HCT116 (cell line): Measurements from ENCODE around the gene RRBP1. TPM values are rescaled to one million over a fixed set of nuclear protein-coding genes. Genes with fewer than 3 reads are reported as not detected.

Experiments used
- ATAC-seq: fragments of 200-7000 bp; cut with Tn5 transposase; 2 replicates; pipeline ENCODE4 v1.9.1; 2020; ENCODE audit warnings: mild to moderate bottlenecking, moderate library complexity
- BruUV-seq: library from RNA; stranded (reverse); fragments of 400-500 nt; replicated peaks from 2 replicates; lab custom pipeline; 2021; lab: Mats Ljungman, UMichigan
- CTCF ChIA-PET: fragments of 300-600 bp; sonication (Branson Sonifier 250); formaldehyde crosslinking; loops from one replicate; lab custom pipeline; 2021; ENCODE audit warnings: antibody characterized with exemption; lab: Charles Lee
- POLR2A ChIA-PET: fragments of 300-600, 350-600 bp; sonication (Branson Sonifier 250); formaldehyde crosslinking; loops from one replicate; lab custom pipeline; 2021; ENCODE audit warnings: antibody characterized with exemption; lab: Charles Lee
- RAD21 ChIA-PET, 2 experiments: fragments of 300-600 bp; sonication (Branson Sonifier 250); formaldehyde crosslinking; loops; one replicate each; lab custom pipeline; 2023; ENCODE audit warnings: low total read pairs in 2 of 2; ENCODE audit not compliant: uncharacterized antibody in 2 of 2, unreplicated experiment in 2 of 2, low non-redundant PET in 1 of 2; lab: Charles Lee
- DNase-seq: peaks from one replicate; pipeline ENCODE4 v3.0.0-alpha.2; 2010; ENCODE audit warnings: low read depth, low spot score
- H2AFZ ChIP-seq: fragments of 200-600 bp; shearing (Covaris generic), sonication (generic); 2 replicates; pipeline ENCODE4 v1.6.1; 2017; ENCODE audit warnings: low read depth, mixed run types, mixed read lengths, antibody characterized with exemption, low read length; ENCODE audit not compliant: poor library complexity, severe bottlenecking
- H3K27ac ChIP-seq: 2 replicates; pipeline ENCODE4 v1.5.1; 2012; ENCODE audit warnings: low read depth, low read length
- H3K27me3 ChIP-seq: fragments of 200-600 bp; sonication (generic); 2 replicates; pipeline ENCODE4 v1.6.1; 2016; ENCODE audit warnings: mixed run types, low read length, mixed read lengths; ENCODE audit not compliant: insufficient read depth
- H3K36me3 ChIP-seq, 2 experiments: fragments of 200-500 bp in 1 of 2; fragments of 200-600 bp in 1 of 2; sonication (Bioruptor generic) in 1 of 2; sonication (generic) in 1 of 2; 2 replicates each; pipeline versions ENCODE4 v1.5.1 to v1.6.1; 2014 to 2016; ENCODE audit warnings: low read length in 2 of 2, inconsistent platforms in 1 of 2, mixed read lengths in 1 of 2, mixed run types in 1 of 2; ENCODE audit not compliant: insufficient read depth in 2 of 2, control insufficient read depth in 1 of 2
- H3K4me1 ChIP-seq, 2 experiments: fragments of 200-600 bp in 1 of 2; sonication (generic) in 1 of 2; 2 replicates each; pipeline versions ENCODE4 v1.5.1 to v1.6.1; 2012 to 2017; ENCODE audit warnings: low read length in 2 of 2, inconsistent platforms in 1 of 2, mild to moderate bottlenecking in 1 of 2, mixed read lengths in 1 of 2, mixed run types in 1 of 2, moderate library complexity in 1 of 2; ENCODE audit not compliant: insufficient read depth in 2 of 2, control insufficient read depth in 1 of 2
- H3K4me2 ChIP-seq: fragments of 200-600 bp; sonication (generic); 2 replicates; pipeline ENCODE4 v1.6.1; 2017; ENCODE audit warnings: mixed run types, low read length, mixed read lengths
- H3K4me3 ChIP-seq, 2 experiments: fragments of 200-600 bp in 1 of 2; sonication (generic) in 1 of 2; replicated peaks in 1 of 2; 2 replicates each; pipeline ENCODE4 v1.5.1; 2011 to 2016; ENCODE audit warnings: low read length in 2 of 2, control low read depth in 1 of 2, low read depth in 1 of 2, mild to moderate bottlenecking in 1 of 2, mixed read lengths in 1 of 2, mixed run types in 1 of 2
- H3K79me2 ChIP-seq: fragments of 200-600 bp; sonication (generic); 2 replicates; pipeline ENCODE4 v1.6.1; 2017; ENCODE audit warnings: mild to moderate bottlenecking, mixed run types, low read length, moderate library complexity, mixed read lengths; ENCODE audit not compliant: insufficient read depth
- H3K9ac ChIP-seq: fragments of 200-600 bp; sonication (generic); 2 replicates; pipeline ENCODE4 v1.6.1; 2016; ENCODE audit warnings: low read length, mixed read lengths
- H3K9me2 ChIP-seq: fragments of 200-600 bp; sonication (generic), shearing (Covaris generic); 2 replicates; pipeline ENCODE4 v1.6.1; 2017; ENCODE audit warnings: mixed run types, mild to moderate bottlenecking, moderate library complexity; ENCODE audit not compliant: insufficient read depth
- H3K9me3 ChIP-seq, 2 experiments: fragments of 200-500 bp in 1 of 2; fragments of 200-600 bp in 1 of 2; sonication (Bioruptor generic) in 1 of 2; sonication (generic) in 1 of 2; 2 replicates each; pipeline ENCODE4 v1.6.1; 2014 to 2017; ENCODE audit warnings: low read length in 2 of 2, mixed read lengths in 2 of 2, inconsistent platforms in 1 of 2, low read depth in 1 of 2, mild to moderate bottlenecking in 1 of 2, mixed run types in 1 of 2, moderate library complexity in 1 of 2; ENCODE audit not compliant: control insufficient read depth in 1 of 2, insufficient read depth in 1 of 2
- H4K20me1 ChIP-seq: fragments of 200-600 bp; sonication (generic), shearing (Covaris generic); 2 replicates; pipeline ENCODE4 v1.6.1; 2017; ENCODE audit warnings: mixed run types, mild to moderate bottlenecking, moderate library complexity; ENCODE audit not compliant: insufficient read depth
- ATF3 ChIP-seq: IDR thresholded peaks from 2 replicates; pipeline ENCODE4 v1.6.1; 2012
- CEBPB ChIP-seq: IDR thresholded peaks from 2 replicates; pipeline ENCODE4 v1.6.1; 2012; ENCODE audit warnings: low read depth
- CTCF ChIP-seq, 3 experiments: fragments of 200-600 bp in 1 of 3; sonication (generic) in 1 of 3; IDR thresholded peaks in 2 of 3; conservative IDR thresholded peaks in 1 of 3; 2 replicates each; pipeline ENCODE4 v1.5.1; 2012 to 2017; ENCODE audit warnings: low read depth in 2 of 3, low read length in 2 of 3, antibody characterized with exemption in 1 of 3, borderline replicate concordance in 1 of 3, control low read depth in 1 of 3, mild to moderate bottlenecking in 1 of 3, mixed read lengths in 1 of 3, mixed run types in 1 of 3, moderate library complexity in 1 of 3; ENCODE audit not compliant: insufficient read depth in 1 of 3
- EGR1 ChIP-seq: IDR thresholded peaks from 2 replicates; pipeline ENCODE4 v1.6.1; 2012; ENCODE audit warnings: low read depth
- ELF1 ChIP-seq: IDR thresholded peaks from 2 replicates; pipeline ENCODE4 v1.6.1; 2012; ENCODE audit warnings: low read depth, borderline replicate concordance
- JUND ChIP-seq: IDR thresholded peaks from 2 replicates; pipeline ENCODE4 v1.6.1; 2012
- MAX ChIP-seq: IDR thresholded peaks from 2 replicates; pipeline ENCODE4 v1.6.1; 2012
- POLR2AphosphoS5 ChIP-seq: IDR thresholded peaks from 2 replicates; pipeline ENCODE4 v1.6.1; 2011; ENCODE audit warnings: mild to moderate bottlenecking, low read depth, low read length, moderate library complexity
- RAD21 ChIP-seq: IDR thresholded peaks from 2 replicates; pipeline ENCODE4 v1.6.1; 2012; ENCODE audit warnings: low read depth, mild to moderate bottlenecking
- SIN3A ChIP-seq: IDR thresholded peaks from 2 replicates; pipeline ENCODE4 v1.6.1; 2012; ENCODE audit warnings: low read depth
- YY1 ChIP-seq: IDR thresholded peaks from 2 replicates; pipeline ENCODE4 v1.6.1; 2011; ENCODE audit warnings: low read length, low read depth, moderate library complexity, mild to moderate bottlenecking; ENCODE audit not compliant: insufficient replicate concordance; ENCODE audit errors: extremely low read depth
- ZBTB33 ChIP-seq: IDR thresholded peaks from 2 replicates; pipeline ENCODE4 v1.6.1; 2011; ENCODE audit warnings: mild to moderate bottlenecking, low read length, moderate library complexity; ENCODE audit not compliant: insufficient replicate concordance; ENCODE audit errors: extremely low read depth
- ZFX ChIP-seq: fragments of 450-650 bp; IDR thresholded peaks from 2 replicates; pipeline ENCODE4 v1.6.1; 2017
- ZNF274 ChIP-seq: fragments of 200-500 bp; sonication (Bioruptor generic); IDR thresholded peaks from 2 replicates; pipeline ENCODE4 v1.6.1; 2014; ENCODE audit warnings: mild to moderate bottlenecking, low read depth, low read length, inconsistent platforms
- intact Hi-C: fragments of 100-400 bp; cut with micrococcal nuclease; formaldehyde crosslinking; loops from 2 replicates; pipeline ENCODE4 v1.10.0; 2022
- total RNA-seq: library from RNA; stranded (reverse); gene quantifications from one replicate; pipeline ENCODE4 v1.2.1, GENCODE V29; 2021; ENCODE audit not compliant: unreplicated experiment

Gene RRBP1
- total RNA-seq, 1 experiment from 2014 or later, result 123 TPM

- intact Hi-C loops, result no loop called here
- H3K27ac ChIP-seq, result no peak within 1 kb of the TSS
- TF ChIP-seq CEBPB, result no peak
- TF ChIP-seq CTCF (IDR thresholded peaks at IDR 0.05 in 2 of 3, conservative IDR thresholded peaks at IDR 0.05 in 1 of 3; ENCODE audit: borderline replicate concordance in 1 of 3, insufficient read depth in 1 of 3, low read depth in 2 of 3, low read length in 2 of 3), result no peak
- TF ChIP-seq SIN3A, result no peak
- no peak for TF ChIP-seq ELF1
- TF ChIP-seq ZFX, result no peak
- no peak for TF ChIP-seq YY1
- TF ChIP-seq RAD21, result no peak
- TF ChIP-seq EGR1, result no peak
- TF ChIP-seq ZNF274, result no peak
- TF ChIP-seq JUND, result no peak
- no peak for TF ChIP-seq POLR2AphosphoS5
- no peak for TF ChIP-seq MAX
- TF ChIP-seq ATF3, result no peak
- no peak for TF ChIP-seq ZBTB33
- H3K27me3 ChIP-seq, result no peaks in the 10 kb centered on the region
- no TSS peak for BruUV-seq
- no peaks in the 10 kb centered on the region for H3K9me3 ChIP-seq
- no peaks in the 10 kb centered on the region for H3K4me1 ChIP-seq
- H2AFZ ChIP-seq, result no peak within 1 kb of the TSS
- ChIA-PET RAD21 (no interaction called here), CTCF (interaction anchor here (0.9 kb wide), 1 partner anchor 17 kb away, joined by 3 read pairs; the partner anchor contains the start of gene RRBP1), POLR2A (no interaction called here)
- H3K79me2 ChIP-seq, result no peaks in the 10 kb centered on the region
- DNase-seq (no peak), ATAC-seq (no peak)
- H4K20me1 ChIP-seq, result no peaks in the 10 kb centered on the region
- H3K9ac ChIP-seq, result no peak within 1 kb of the TSS
- no peak within 1 kb of the TSS for H3K4me2 ChIP-seq
- H3K36me3 ChIP-seq, result no peaks in the 10 kb centered on the region
- H3K4me3 ChIP-seq, result no peak within 1 kb of the TSS
- no peaks in the 10 kb centered on the region for H3K9me2 ChIP-seq
These were observed 17.9 kb upstream of the RRBP1 start, which contains the start of gene BANF2 for GRCh38 chr20:17699931-17700351. Gene BANF2, plus strand, starts transcription at chr20:17699966. Its CDS starts 25,060 bp downstream, at chr20:17725026.
